IPS-11a (cell line): ENCODE measurements around the gene ROBO1.

ENCODE experiments used
- H3K4me3 ChIP-seq: one replicate; pipeline ENCODE4 v1.5.1; 2013; ENCODE audit warnings: low read depth, low read length, control low read depth

Gene ROBO1

DNA sequence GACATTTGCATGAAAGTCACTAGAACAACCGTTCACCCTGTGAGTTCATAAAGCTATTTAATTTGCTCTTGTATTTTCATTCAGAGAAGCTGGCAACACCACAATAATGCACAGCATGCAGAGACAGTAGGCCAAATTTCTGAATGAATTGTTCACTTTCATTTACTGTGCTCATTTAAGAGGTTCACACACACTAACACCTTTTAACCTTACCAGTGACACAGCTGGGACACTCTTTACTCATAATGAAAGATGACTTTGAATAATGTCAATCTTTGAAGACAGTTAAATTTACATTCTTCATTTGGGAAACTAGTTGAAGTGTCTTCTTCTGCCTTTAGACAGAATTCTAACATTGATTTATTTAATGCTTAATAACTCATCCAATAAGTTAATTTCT, 95.7 kb downstream of the ROBO1 start:
- no peak overlapping the region for H3K4me3 ChIP-seq

DNA sequence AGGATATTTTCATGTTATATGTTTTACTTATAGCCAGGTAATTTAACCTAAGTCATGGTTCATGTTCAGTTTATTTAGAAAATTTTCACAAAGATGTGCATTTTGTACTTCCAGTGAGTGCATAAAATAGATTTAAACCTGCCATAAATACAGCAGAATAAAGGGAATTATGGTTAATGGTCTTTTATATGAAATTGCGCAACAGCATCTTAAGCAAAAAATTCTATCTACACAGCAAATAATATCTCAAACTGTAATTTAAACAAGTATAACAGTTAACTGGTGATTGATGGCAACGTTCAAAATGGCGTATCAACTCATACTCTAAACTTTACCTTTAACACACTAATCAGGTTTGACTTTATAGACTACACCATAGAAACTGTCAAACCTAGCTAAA, 97.6 kb downstream of the ROBO1 start:
- no peak overlapping the region for H3K4me3 ChIP-seq

DNA sequence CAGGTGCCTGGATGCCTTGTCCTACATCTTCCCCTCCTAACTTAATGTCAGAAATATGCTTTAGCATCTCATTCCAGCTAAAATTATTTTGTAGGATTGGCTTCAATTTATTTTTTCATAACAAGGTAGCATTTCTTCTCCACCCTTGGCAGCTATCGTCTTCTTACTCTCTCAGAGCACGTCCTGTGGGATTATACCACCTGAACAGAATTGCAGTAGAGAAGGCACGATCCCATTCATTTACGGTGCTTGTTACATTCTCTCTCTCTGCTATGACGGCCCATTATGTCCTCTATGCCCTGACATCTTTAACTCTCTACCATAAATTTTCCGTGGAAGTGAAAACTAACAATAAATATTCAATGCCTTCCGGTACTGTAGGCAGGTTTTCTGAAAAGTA, 103.3 kb downstream of the ROBO1 start:
- H3K4me3 ChIP-seq, result no peak overlapping the region

DNA sequence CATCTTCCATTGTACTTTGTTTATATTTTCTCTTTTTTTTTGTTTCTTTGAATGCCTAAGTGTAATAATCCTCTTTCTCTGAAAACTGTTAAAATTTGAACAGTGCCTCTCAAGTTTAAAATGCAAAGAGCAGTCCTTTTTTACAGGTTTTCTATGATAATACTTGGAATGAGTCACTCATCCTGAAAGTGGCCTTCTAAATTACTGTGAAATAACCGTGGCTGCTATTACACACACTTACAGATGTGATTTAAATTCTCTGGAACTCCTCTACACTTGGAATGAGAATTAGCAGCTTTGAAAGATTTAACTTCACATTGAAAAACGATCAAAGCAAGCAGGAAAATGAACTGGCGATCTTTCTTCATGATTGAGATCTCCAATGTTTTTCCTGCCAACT, 105.9 kb downstream of the ROBO1 start:
- no peak overlapping the region for H3K4me3 ChIP-seq

DNA sequence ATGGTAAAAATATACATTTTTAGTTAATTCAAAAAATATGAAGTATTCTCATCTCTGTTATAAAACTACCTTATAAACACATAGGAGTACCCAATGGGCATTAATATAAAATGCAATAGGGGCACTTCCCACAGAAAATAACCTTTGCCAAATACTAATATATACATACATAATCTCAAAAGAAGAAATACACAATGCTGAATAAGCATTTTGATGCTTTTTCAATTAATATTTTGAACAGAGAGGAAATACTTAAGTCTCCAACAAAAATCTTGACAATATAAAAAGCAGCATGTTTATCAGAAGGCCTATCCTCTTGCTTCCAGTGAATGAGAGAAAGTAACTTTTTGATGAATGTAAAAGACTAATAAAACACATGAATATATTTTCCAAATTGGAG, 110.7 kb downstream of the ROBO1 start:
- no peak overlapping the region for H3K4me3 ChIP-seq

DNA sequence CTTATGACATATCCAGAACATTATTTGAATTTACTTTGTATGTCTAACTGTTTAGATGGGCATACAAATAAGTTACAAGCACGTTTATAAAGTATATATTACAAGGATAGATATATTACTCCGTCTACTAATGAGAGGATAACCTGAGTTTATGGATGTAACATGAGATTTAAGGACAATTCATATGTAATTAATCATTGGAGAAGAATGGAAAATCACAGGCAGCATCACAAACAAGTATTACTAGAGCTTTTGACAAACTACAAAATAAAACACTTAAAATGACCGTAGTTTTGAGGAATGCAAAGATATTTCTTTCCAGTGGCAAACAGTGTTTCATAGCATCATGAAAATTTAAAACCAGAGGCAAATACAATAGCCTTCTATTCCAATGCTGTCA, 113.8 kb downstream of the ROBO1 start:
- H3K4me3 ChIP-seq, result no peak overlapping the region

DNA sequence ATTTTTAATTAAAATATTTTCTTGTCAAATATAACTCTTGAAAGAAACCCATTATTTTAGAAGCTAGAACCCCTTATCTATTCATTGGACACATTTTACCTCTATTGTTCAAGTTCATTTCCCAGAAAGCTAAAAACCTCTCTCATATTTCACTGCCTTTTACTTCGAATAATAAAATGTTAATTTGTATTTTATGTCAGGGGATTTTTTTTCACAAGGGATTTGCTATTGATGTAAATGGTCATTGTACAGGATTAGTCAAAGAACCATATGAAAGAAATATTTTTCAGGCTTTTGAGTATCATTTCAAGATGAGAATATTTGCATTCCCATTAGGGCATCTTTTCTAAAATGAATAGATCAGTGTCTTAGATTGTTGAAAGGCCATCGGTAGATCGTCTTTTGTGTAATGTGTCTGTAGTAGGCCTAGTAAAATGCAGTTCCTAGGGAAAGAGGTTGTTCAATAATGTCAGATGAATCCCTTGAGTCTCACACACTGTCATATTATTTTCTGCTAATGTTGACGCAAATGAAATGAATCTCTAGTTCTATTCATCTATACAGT, 114.5 kb downstream of the ROBO1 start:
- H3K4me3 ChIP-seq, result no peak overlapping the region

DNA sequence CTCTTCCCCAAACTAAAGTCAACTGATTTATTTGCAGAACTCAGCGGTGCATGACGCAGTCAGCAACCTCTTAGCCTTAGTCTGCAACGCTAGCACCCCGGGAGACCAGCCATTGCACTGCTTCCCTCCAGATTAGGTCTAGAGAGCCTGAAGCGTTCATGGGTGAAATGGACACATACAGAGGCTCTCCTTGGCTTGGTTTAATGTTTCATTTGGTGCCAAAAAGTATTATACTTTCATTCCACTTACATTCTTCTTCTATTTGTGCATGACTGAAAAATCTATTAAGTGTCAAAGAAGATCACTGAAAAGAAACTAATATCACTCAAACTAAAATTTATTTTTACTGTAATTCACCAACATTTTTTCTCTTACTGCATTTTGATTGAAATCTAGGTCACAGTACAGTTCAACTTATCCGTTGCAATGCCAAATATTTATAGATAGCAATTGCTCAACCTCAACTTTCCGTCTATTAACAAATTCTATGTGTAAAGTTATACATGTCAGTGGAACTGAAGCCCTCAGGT, 116.2 kb downstream of the ROBO1 start:
- H3K4me3 ChIP-seq, result no peak overlapping the region

DNA sequence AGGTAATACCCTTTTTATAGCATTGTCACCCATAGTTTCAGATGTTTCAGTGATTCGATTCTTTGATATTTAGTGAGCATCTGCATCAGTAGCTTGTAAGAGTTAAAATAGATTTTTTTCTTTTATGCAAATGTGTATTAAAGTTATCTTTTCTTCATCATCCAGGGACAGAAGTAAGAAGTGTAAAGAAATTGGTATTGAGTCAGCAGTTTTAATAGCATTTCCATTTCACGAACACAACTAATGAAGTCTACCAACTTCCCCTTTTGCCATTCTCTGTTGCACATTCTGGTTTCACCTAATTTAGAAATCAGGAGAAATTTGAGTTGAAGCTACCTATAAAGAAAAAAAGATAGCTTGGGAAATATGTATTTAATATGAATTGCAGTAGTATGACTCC, 127.9 kb downstream of the ROBO1 start:
- H3K4me3 ChIP-seq, result no peak overlapping the region

DNA sequence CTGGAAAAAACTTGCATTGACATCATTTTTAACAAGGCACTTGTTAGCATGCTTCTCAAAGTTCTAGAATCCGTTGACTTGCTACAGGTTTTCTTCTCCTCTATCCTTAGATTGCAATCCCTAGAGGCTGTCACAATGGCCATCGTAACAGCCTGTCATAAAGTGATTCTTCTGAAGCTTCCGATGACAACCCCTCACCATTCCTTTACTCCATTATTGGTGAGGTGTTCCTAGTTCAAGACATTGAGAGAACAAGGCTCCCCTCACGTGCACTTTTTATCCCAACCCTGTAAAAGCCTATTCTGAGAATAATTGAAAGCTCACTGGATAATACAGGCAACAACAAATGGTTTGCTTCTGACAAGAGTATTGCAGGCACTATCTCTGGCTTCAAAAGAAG, 131.4 kb downstream of the ROBO1 start:
- H3K4me3 ChIP-seq, result no peak overlapping the region

DNA sequence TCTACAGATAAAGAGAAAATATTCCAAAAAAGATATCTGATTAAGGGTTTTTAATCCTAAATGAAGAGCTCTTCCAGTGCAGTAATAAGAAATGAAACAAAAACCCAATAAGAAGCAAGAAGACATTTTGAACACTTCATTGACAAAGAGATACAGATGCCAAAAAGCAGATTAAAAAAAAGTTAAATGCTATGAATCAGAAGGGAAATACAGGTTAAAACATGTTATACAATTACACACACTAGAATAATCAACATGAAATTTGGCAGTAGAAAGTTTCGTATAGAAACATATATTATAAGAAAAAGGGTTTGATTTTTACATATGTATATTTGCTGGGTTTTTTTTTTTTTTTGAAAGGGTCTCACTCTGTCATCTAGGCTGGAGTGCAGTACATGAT, 135.0 kb downstream of the ROBO1 start:
- H3K4me3 ChIP-seq, result no peak overlapping the region

DNA sequence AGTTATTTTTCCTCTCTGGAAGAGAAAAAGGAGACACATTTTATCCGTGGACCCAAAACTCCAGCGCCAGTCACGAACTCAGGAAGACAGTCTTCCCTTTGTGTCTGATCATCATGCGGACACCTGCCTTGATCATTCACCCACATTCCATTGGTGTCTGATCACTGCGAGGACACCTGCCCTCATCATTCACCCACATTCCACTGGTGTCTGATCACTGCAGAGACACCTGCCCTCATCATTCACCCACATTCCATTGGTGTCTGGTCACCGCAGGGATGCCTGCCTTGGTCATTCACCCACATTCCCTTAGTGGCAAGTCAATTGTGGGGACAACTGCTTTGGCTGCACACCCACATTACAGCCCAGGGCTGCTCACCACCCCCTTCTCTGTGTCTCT, 148.9 kb downstream of the ROBO1 start:
- H3K4me3 ChIP-seq, result no peak overlapping the region

DNA sequence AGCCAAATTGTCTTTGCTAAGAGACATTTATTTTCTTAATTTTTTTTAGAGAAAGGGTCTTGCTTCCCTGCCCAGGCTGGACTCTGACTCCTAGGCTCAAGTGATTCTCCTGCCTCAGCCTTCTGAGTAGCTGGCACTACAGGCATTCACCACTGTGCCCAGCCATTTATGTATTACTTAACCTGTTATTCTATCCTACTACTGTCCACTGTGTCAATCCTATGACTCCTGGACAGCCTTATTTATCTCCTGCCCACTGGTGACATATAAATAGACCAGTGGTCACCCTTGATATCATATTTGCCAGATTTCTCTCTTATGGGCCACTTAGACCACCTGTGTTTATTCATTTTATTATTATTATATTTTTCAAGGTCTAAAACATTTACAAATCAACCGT, 161.4 kb downstream of the ROBO1 start:
- no peak overlapping the region for H3K4me3 ChIP-seq

DNA sequence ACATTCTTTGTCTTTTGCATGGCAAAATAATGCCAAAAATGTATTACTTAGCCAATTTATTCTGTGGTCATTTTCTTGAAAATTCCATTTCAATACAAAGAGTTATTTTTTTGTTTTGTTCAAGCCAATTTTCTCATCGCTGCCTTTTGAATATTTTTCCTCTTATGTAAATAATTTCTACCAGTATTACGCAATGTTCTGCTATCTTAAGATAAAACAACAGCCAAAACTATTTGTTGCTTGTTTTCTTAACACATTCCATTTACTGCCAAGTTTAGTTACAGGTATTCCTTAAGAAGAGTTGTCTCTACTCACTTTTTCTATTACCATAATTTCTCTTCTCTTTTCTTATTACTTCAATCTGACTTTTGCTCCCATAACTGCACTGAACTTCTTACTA, 163.1 kb downstream of the ROBO1 start:
- no peak overlapping the region for H3K4me3 ChIP-seq

DNA sequence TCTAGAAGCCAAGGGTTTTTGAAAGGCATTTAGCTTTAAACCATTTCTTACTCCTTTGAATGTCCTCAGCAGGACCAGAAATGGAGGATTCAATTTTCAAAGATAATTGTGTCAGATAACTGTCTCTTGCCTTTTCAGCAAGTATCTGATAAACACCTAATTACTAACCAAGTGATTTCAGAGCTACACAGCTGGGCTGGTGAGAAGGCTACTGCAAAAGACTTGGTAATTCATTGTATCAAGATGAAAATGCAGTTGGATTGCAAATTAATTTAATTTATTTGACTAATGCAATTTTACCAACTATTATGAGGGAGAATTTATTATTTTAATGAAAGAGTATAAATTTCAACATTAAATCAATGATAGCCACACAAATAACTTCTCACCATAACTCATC, 165.4 kb downstream of the ROBO1 start:
- no peak overlapping the region for H3K4me3 ChIP-seq

DNA sequence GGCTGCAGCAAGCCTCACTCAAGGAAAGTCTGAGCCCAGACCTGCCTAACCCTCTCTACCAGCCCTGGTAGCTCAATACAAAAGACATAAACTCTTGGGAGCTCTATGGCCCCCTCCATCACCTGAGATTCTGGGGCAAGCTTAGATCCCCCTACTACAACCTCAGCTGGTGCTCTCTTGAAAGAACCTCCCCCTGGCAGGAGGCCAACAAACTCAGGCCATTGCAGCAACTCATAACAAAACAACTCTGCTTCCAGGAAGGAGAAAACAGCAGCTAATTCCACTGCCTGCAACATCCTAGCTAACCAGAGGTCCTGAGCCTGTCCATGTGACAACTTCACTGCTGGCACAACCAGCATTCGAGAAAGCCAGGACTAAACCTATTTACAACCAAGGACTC, 169.2 kb downstream of the ROBO1 start:
- no peak overlapping the region for H3K4me3 ChIP-seq

DNA sequence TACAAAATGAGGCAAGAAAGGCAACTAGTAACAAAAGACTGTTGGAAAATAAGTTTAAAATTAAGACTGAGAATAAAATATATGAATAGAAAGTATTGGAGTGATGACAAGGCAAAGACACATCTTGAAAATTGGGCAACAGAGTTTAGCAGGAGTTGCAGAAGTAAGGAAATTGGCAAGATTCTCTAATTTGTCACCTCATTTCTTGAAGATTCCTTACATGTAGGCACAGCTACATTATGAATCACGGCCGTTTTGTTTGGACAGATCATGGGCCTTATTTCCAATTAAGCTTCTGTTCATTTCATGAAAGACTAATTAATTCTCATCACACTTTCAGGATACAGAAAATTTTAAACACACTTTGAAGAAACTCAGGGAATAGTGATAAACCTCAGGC, 170.1 kb downstream of the ROBO1 start:
- H3K4me3 ChIP-seq, result no peak overlapping the region

DNA sequence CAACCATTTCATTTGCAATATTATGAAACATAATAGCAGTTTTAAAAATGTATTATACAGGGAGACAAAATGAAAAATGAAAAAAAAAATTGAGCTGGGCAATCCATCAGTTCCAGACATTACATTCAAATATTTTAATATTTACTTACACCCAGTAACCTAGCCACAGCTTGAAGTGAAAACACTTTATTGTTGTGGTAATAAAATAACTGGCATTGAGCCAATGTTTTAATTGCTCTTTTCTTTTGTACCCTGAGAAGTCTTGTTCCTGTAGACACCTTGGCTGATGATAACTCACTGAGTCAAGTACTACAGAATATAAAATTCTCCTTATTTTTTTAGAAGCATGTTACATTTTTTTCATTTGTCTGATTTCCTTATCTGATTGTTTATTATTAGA, 180.6 kb downstream of the ROBO1 start:
- no peak overlapping the region for H3K4me3 ChIP-seq

DNA sequence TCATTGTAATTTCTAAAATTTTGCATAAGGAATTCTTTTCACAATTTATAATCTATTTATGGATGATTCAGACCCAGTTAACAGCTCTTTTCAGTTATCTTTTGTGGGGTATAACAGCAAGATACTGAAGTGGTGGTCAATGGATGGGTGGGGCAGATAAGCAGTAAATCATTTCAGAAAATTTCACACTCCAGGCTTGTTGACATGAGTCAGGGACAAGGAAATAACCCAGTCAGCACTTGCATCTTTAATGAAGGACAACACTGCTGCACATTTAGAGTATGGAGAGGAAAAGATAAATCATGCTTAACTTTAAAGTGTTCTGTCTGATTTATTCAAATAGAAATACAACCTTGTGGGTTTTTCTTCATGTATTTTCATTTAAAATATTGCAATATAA, 181.6 kb downstream of the ROBO1 start:
- no peak overlapping the region for H3K4me3 ChIP-seq

DNA sequence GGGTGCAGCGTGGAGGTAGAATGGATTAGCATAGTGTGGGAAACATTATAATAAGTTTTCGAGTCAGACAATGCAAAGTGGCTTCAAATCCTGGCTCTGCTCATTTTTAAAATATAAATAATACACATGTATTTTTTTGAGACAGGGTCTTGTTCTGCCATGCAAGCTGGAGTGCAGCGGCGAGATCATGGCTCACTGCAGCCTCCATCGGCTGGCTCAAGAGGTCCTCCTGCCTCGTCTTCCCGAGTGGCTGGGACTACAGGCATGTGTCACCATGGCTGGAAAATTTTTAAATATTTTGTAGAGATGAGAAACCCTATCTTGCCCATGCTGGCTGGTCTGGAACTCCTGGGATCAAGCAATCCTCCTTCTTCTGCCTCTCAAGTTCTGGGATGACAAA, 194.9 kb downstream of the ROBO1 start:
- H3K4me3 ChIP-seq, result no peak overlapping the region

DNA sequence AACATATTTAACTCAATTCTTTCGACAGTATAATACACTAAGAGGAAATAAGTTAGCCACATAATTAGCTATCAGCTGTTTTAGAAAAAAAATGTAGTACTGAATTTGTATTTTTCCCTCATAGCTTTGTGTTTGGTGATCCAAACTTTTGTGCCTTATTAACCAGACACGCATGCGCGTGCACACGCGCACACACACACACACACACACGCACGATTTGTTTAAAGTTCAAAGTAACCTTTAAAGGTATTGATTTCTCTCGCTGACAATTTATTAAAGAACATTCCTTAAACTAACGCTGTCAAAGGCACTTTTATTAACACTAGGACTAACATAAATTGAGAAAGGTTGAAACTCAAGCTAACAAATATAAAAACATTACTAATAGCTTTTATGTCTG, 198.9 kb downstream of the ROBO1 start:
- H3K4me3 ChIP-seq, result no peak overlapping the region

DNA sequence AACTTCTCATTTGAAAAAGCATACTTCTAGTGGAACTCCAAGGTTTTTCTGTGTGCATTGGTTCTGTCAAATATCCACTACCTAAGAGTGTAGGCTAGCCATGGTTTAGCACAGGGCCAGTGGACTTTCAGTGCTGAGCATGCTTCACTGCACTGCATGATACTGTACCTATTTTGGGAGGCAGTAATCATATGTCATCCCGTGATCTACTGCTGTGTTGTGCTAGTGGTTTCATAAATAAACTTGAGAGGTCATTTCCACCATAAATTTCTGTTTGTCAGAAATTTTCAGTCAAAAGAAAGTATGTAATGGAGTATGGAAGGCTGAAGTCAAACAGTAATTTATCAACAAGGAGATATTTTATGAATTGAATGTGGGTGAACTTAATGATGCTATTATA, 203.6 kb downstream of the ROBO1 start:
- no peak overlapping the region for H3K4me3 ChIP-seq

DNA sequence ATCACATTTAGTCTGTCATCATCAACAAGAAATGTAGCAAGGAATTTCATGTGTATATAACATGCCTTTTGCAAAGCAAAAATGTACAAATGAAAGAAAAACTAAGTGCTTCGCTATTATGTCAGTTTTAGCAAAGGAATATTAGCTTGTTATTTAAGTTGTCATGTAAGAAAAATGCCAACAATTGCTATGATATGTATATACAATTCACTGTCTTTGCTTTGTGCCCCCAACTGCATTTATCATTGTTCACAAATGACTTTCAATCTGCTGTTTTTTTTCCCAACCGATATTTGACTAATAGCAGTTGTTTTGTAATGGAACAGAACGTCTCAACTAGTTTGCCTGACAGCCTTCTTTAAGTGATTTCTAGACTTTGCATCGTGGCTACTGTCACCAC, 207.1 kb downstream of the ROBO1 start:
- no peak overlapping the region for H3K4me3 ChIP-seq

DNA sequence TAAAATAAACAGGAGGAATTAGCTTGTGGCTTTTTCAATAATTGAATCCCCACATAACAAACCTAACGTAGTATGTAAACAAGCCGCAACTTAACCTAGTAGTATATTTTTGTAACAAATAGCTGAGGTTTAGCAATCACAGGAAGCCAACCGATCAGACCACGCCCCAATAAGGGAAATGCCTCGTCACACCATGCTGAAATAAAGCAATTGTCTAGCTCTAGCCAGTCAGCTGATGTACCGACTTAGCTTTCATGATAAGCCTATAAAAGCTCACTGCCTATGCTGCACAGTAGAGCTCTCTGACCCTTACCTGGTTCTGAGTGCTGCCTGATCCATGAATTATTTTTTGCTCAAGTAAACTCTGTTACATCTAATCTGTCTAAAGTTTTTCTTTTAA, 208.9 kb downstream of the ROBO1 start:
- no peak overlapping the region for H3K4me3 ChIP-seq
